SK-N-SH (cell line): ENCODE measurements around the gene PRPF40A. TPM values are rescaled to one million over a fixed set of nuclear protein-coding genes. Genes with fewer than 3 reads are reported as not detected.

Source experiments
- CTCF ChIA-PET: fragments of 300-600, 350-600 bp; formaldehyde crosslinking; extraction: SDS; loops from one replicate; lab custom pipeline; 2021; lab: Yijun Ruan, JAX
- POLR2A ChIA-PET: fragments of 350-600 bp; sonication (Branson Sonifier 250); formaldehyde crosslinking; extraction: SDS; loops from one replicate; lab custom pipeline; 2020; ENCODE audit warnings: antibody characterized with exemption, inconsistent platforms; lab: Yijun Ruan, JAX
- DNase-seq: peaks from one replicate; pipeline ENCODE4 v3.0.0; 2012
- H2AFZ ChIP-seq: fragments of 200-600 bp; sonication (generic); 2 replicates; pipeline ENCODE4 v1.8.1; 2016; ENCODE audit warnings: antibody characterized with exemption, mild to moderate bottlenecking, low read depth
- H3F3A ChIP-seq: fragments of 200-600 bp; sonication (generic); replicated peaks from 2 replicates; pipeline ENCODE3; 2016; ENCODE audit warnings: antibody characterized with exemption, mild to moderate bottlenecking; ENCODE audit not compliant: insufficient read depth
- H3K27ac ChIP-seq, 2 experiments: fragments of 200-500 bp in 1 of 2; fragments of 200-600 bp in 1 of 2; sonication (Bioruptor generic) in 1 of 2; sonication (generic), shearing (Covaris generic) in 1 of 2; 2 replicates each; pipeline versions ENCODE4 v1.5.1 to v1.6.1; 2014 to 2016; ENCODE audit warnings: low read depth in 2 of 2, inconsistent platforms in 1 of 2, low read length in 1 of 2, mild to moderate bottlenecking in 1 of 2, mixed read lengths in 1 of 2
- H3K27me3 ChIP-seq: fragments of 200-600 bp; sonication (generic), shearing (Covaris generic); 2 replicates; pipeline ENCODE4 v1.6.1; 2016; ENCODE audit warnings: mixed run types; ENCODE audit not compliant: insufficient read depth
- H3K36me3 ChIP-seq, 2 experiments: fragments of 200-500 bp in 1 of 2; fragments of 200-600 bp in 1 of 2; sonication (Bioruptor generic) in 1 of 2; sonication (generic) in 1 of 2; replicated peaks in 1 of 2; 2 replicates each; pipeline versions ENCODE3 to v1.5.1; 2014 to 2016; ENCODE audit warnings: low read length in 1 of 2, mild to moderate bottlenecking in 1 of 2; ENCODE audit not compliant: insufficient read depth in 2 of 2, control insufficient read depth in 1 of 2
- H3K4me1 ChIP-seq, 2 experiments: fragments of 200-500 bp in 1 of 2; fragments of 200-600 bp in 1 of 2; sonication (Bioruptor generic) in 1 of 2; sonication (generic), shearing (Covaris generic) in 1 of 2; 2 replicates each; pipeline versions ENCODE4 v1.5.1 to v1.6.1; 2014 to 2016; ENCODE audit warnings: low read depth in 1 of 2, low read length in 1 of 2, mixed run types in 1 of 2; ENCODE audit not compliant: insufficient read depth in 2 of 2, control insufficient read depth in 1 of 2
- H3K4me2 ChIP-seq: fragments of 200-600 bp; sonication (generic), shearing (Covaris generic); 2 replicates; pipeline ENCODE4 v1.6.1; 2017; ENCODE audit warnings: mixed run types
- H3K4me3 ChIP-seq, 2 experiments: fragments of 200-500 bp in 1 of 2; fragments of 200-600 bp in 1 of 2; sonication (Bioruptor generic) in 1 of 2; sonication (generic), shearing (Covaris generic) in 1 of 2; 2 replicates each; pipeline versions ENCODE4 v1.5.1 to v1.8.1; 2014 to 2016; ENCODE audit warnings: low read depth in 2 of 2, inconsistent platforms in 1 of 2, low read length in 1 of 2, mild to moderate bottlenecking in 1 of 2, mixed read lengths in 1 of 2, moderate library complexity in 1 of 2
- H3K79me2 ChIP-seq: fragments of 200-600 bp; sonication (generic); 2 replicates; pipeline ENCODE4 v1.8.1; 2017; ENCODE audit warnings: mild to moderate bottlenecking; ENCODE audit not compliant: insufficient read depth
- H3K9ac ChIP-seq: fragments of 200-600 bp; sonication (generic); 2 replicates; pipeline ENCODE4 v1.6.1; 2017; ENCODE audit warnings: mixed run types
- H3K9me2 ChIP-seq: fragments of 200-600 bp; sonication (generic); 2 replicates; pipeline ENCODE4 v1.6.1; 2017; ENCODE audit warnings: mixed run types
- H3K9me3 ChIP-seq: fragments of 200-600 bp; sonication (generic); 2 replicates; pipeline ENCODE4 v1.6.1; 2017; ENCODE audit warnings: mixed run types, mild to moderate bottlenecking, moderate library complexity
- H4K20me1 ChIP-seq: fragments of 200-600 bp; sonication (generic); 2 replicates; pipeline ENCODE4 v1.6.1; 2017; ENCODE audit warnings: mild to moderate bottlenecking, mixed run types; ENCODE audit not compliant: insufficient read depth
- ELF1 ChIP-seq: IDR thresholded peaks from 2 replicates; pipeline ENCODE4 v1.4.0; 2012
- FOXJ3 ChIP-seq: sonication (generic); formaldehyde crosslinking; IDR thresholded peaks from 2 replicates; pipeline ENCODE4 v1.5.1; 2020; ENCODE audit warnings: mild to moderate bottlenecking, missing genetic modification reagents
- FOXM1 ChIP-seq: IDR thresholded peaks from 2 replicates; pipeline ENCODE4 v1.4.0; 2012; ENCODE audit warnings: low read depth, mild to moderate bottlenecking
- JUND ChIP-seq: IDR thresholded peaks from 2 replicates; pipeline ENCODE4 v1.4.0; 2012
- MXI1 ChIP-seq: IDR thresholded peaks from 2 replicates; pipeline ENCODE4 v1.6.1; 2012; ENCODE audit warnings: mild to moderate bottlenecking, low read depth, low read length, improper control_type of control experiment
- POLR2AphosphoS5 ChIP-seq: IDR thresholded peaks from 2 replicates; pipeline ENCODE4 v1.6.1; 2012; ENCODE audit warnings: low read depth, low read length
- RXRA ChIP-seq: IDR thresholded peaks from 2 replicates; pipeline ENCODE4 v1.4.0; 2012; ENCODE audit warnings: low read depth, mild to moderate bottlenecking, borderline replicate concordance
- SIN3A ChIP-seq: IDR thresholded peaks from 2 replicates; pipeline ENCODE4 v1.6.1; 2012; ENCODE audit warnings: low read depth, mild to moderate bottlenecking, low read length, moderate library complexity, borderline replicate concordance
- SMC3 ChIP-seq: IDR thresholded peaks from 2 replicates; pipeline ENCODE4 v1.6.1; 2012; ENCODE audit warnings: low read depth, low read length, improper control_type of control experiment
- TEAD4 ChIP-seq: IDR thresholded peaks from 2 replicates; pipeline ENCODE4 v1.4.0; 2012; ENCODE audit warnings: mild to moderate bottlenecking, borderline replicate concordance; ENCODE audit not compliant: insufficient read depth
- YY1 ChIP-seq: IDR thresholded peaks from 2 replicates; pipeline ENCODE4 v1.4.0; 2012; ENCODE audit warnings: low read depth, mild to moderate bottlenecking
- WGBS: methylation state at CpG from one replicate; pipeline ENCODE4 v1.1.6; 2017; ENCODE audit warnings: low lambda C conversion rate; 5-methylcytosine and 5-hydroxymethylcytosine counted together
- polyA plus RNA-seq, 3 experiments: library from polyadenylated mRNA; depleted of rRNA; stranded (reverse); fragments of >200 nt; gene quantifications; 2 replicates each; pipeline ENCODE4 v1.2.3, GENCODE V29; 2012
- TF ChIP-seq, protein P1 (sequence below): IDR thresholded peaks from 2 replicates; pipeline ENCODE4 v1.4.0; 2012; ENCODE audit warnings: low read depth
- TF ChIP-seq, protein P2 (sequence below): IDR thresholded peaks from 2 replicates; pipeline ENCODE4; 2012
- TF ChIP-seq, protein P3 (sequence below): IDR thresholded peaks from 2 replicates; pipeline ENCODE4 v1.4.0; 2012; ENCODE audit warnings: low read depth, borderline replicate concordance

PRPF40A gene
- polyA plus RNA-seq, 1 of the 3 experiments (the other 2 are of a cell fraction) = 55.8 TPM

DNA sequence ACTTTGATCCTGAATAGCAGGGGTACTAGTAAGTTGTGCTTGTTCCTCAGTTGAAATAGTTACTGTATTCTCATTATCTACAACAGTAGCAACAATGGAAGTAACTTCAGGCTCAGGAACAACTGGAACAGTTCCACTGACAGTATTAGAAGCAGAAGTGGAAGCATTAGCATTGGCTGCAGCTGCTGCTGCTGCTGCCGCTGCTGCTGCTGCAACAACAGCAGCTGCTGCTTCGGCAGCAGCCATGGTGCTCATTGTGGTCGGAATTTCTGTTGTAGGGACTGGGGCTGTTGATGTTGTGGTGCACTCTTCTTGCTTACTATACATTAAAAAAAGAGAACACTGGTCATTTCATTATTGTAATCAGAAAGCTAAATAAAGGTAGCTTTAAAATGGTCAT, 40.8 kb downstream of the PRPF40A start:
- H3K9ac ChIP-seq = no peak overlapping the region
- H3K79me2 ChIP-seq = peaks cover 12% of the 10 kb centered on the region; the same call in 1 of the 2 replicates
- DNase-seq = no peak
- ChIA-PET CTCF (no interaction called here), POLR2A (no interaction called here)
- H3K9me3 ChIP-seq = no peaks in the 10 kb centered on the region
- H2AFZ ChIP-seq = no peak overlapping the region
- no peak overlapping the region for H3K4me2 ChIP-seq
- H3K27ac ChIP-seq = no peak overlapping the region; a peak in 1 of 4 replicates
- H3K9me2 ChIP-seq = no peaks in the 10 kb centered on the region
- TF ChIP-seq, protein P1, sequence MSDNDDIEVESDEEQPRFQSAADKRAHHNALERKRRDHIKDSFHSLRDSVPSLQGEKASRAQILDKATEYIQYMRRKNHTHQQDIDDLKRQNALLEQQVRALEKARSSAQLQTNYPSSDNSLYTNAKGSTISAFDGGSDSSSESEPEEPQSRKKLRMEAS = no peak
- H3K36me3 ChIP-seq = peaks cover 88 to 96% of the 10 kb centered on the region in 2 experiments
- no peaks in the 10 kb centered on the region for H3K27me3 ChIP-seq
- WGBS = 98% methylated on average over 3 of the region's 3 CpGs
- H3K4me3 ChIP-seq = no peak overlapping the region
- no peaks in the 10 kb centered on the region for H3F3A ChIP-seq
- H3K4me1 ChIP-seq = no peaks in the 10 kb centered on the region; a peak in 1 of 4 replicates
- H4K20me1 ChIP-seq = no peaks in the 10 kb centered on the region

DNA sequence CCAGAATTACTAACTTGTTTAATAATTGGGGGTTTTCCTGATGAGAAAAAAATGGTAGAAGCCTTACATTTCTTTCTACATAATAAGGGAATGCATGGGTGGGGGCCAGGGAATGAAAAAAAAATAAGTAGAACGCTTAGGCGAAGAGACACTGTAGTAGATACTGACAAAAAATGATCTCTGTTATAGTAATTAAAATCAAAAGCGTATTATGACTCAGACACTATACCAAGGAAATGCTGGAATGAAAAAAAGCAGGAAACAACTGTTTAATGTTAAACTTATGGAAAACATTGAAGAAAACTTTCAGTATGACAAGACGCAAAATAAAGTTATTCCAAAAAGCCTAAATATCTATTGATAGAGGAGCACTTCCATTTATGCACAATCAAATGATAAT, 42.9 kb downstream of the PRPF40A start:
- DNase-seq = no peak
- no peaks in the 10 kb centered on the region for H3K9me3 ChIP-seq
- no peaks in the 10 kb centered on the region for H3K9me2 ChIP-seq
- no peak overlapping the region for H3K27ac ChIP-seq
- H3K9ac ChIP-seq = no peak overlapping the region
- no peak for TF ChIP-seq MXI1
- TF ChIP-seq, protein P2, sequence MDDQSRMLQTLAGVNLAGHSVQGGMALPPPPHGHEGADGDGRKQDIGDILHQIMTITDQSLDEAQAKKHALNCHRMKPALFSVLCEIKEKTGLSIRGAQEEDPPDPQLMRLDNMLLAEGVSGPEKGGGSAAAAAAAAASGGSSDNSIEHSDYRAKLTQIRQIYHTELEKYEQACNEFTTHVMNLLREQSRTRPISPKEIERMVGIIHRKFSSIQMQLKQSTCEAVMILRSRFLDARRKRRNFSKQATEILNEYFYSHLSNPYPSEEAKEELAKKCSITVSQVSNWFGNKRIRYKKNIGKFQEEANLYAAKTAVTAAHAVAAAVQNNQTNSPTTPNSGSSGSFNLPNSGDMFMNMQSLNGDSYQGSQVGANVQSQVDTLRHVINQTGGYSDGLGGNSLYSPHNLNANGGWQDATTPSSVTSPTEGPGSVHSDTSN = no peak
- TF ChIP-seq FOXJ3 (CRISPR knock-in tag) = no peak
- no peak for TF ChIP-seq RXRA
- ChIA-PET CTCF (interaction anchor here (1.1 kb wide), 1 partner anchor 39 kb away, joined by 3 read pairs; no protein-coding TSS in a partner anchor), POLR2A (no interaction called here)
- H3F3A ChIP-seq = peaks cover 3% of the 10 kb centered on the region
- no peaks in the 10 kb centered on the region for H3K79me2 ChIP-seq
- H3K36me3 ChIP-seq = peaks cover 92 to 97% of the 10 kb centered on the region in 2 experiments
- no peaks in the 10 kb centered on the region for H4K20me1 ChIP-seq
- 94% methylated on average over 4 of the region's 4 CpGs for WGBS
- H3K4me1 ChIP-seq = no peaks in the 10 kb centered on the region; a peak in 1 of 4 replicates
- H3K4me3 ChIP-seq = no peak overlapping the region
- H3K4me2 ChIP-seq = no peak overlapping the region
- no peaks in the 10 kb centered on the region for H3K27me3 ChIP-seq
- no peak overlapping the region for H2AFZ ChIP-seq

DNA sequence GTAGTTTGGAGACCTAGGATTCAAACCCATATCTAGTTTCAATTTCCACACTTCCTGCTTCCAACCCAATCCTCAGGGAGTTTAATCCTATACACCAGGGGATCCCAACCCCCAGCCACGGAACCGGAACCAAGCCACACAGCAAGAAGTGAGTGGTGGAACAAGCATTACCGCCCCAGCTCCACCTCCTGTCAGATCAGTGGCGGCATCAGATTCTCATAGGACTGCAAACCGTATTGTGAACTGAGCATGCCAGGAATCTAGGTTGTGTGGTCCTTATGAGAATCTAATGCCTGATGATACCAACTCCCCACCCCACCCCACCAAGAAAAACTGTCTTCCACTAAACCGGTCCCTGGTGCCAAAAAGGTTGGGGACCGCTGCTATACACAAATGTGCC, 52.5 kb downstream of the PRPF40A start:
- H4K20me1 ChIP-seq = no peaks in the 10 kb centered on the region
- no peak overlapping the region for H2AFZ ChIP-seq
- H3K27ac ChIP-seq = no peak overlapping the region
- no peaks in the 10 kb centered on the region; the same call in 1 of the 2 replicates for H3K79me2 ChIP-seq
- H3K4me1 ChIP-seq = no peaks in the 10 kb centered on the region
- no peak for DNase-seq
- no peak overlapping the region for H3K9ac ChIP-seq
- H3F3A ChIP-seq = peaks cover 5% of the 10 kb centered on the region
- TF ChIP-seq SMC3 (no peak), YY1 (no peak), FOXM1 (no peak), POLR2AphosphoS5 (no peak), RXRA (no peak), JUND (no peak), TEAD4 (no peak), MXI1 (no peak), ELF1 (no peak), SIN3A (no peak)
- TF ChIP-seq, protein P3, sequence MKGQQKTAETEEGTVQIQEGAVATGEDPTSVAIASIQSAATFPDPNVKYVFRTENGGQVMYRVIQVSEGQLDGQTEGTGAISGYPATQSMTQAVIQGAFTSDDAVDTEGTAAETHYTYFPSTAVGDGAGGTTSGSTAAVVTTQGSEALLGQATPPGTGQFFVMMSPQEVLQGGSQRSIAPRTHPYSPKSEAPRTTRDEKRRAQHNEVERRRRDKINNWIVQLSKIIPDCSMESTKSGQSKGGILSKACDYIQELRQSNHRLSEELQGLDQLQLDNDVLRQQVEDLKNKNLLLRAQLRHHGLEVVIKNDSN = no peak
- TF ChIP-seq, all 33 proteins: peak for 0
- ChIA-PET CTCF (interaction anchor here (1.3 kb wide), 1 partner anchor 16 kb away, joined by 3 read pairs; no protein-coding TSS in a partner anchor), POLR2A (no interaction called here)
- Histone ChIP-seq H3K27me3 (no peaks in the 10 kb centered on the region), H3K4me3 (no peak overlapping the region), H3K4me2 (no peak overlapping the region), H3K36me3 (peaks cover 88 to 92% of the 10 kb centered on the region in 2 experiments), H3K9me2 (no peaks in the 10 kb centered on the region), H3K9me3 (no peaks in the 10 kb centered on the region)
- WGBS = 100% methylated on average over 7 of the region's 7 CpGs
